OCI-LY3 (cell line): ENCODE data around the gene COX7A2L.

ENCODE experiments used
- CTCF ChIP-seq: fragments of 200-600, 300-600 bp; sonication (generic); IDR thresholded peaks from 2 replicates; pipeline ENCODE4 v1.5.1; 2014; ENCODE audit warnings: antibody characterized with exemption, low read length, low read depth
- EZH2phosphoT487 ChIP-seq: fragments of 200-600 bp; shearing (Covaris generic); IDR thresholded peaks from 2 replicates; pipeline ENCODE4 v1.6.1; 2018; ENCODE audit warnings: antibody characterized with exemption, mixed run types, low read depth

- TF ChIP-seq CTCF, result no peak
- no peak for TF ChIP-seq EZH2phosphoT487
Measured at GRCh38 chr2:42359304-42359964, 1.6 kb downstream of the COX7A2L start.
